Left colon (tissue), 2 donors: ENCODE measurements around the gene FOXL2. TPM values are rescaled to one million over a fixed set of nuclear protein-coding genes. Genes with fewer than 3 reads are reported as not detected.

ENCODE experiments used
- ATAC-seq: fragments of 200-7000 bp; cut with Tn5 transposase; one replicate; pipeline ENCODE4 v1.9.1; 2020; ENCODE audit warnings: mild to moderate bottlenecking, moderate library complexity
- DNase-seq, 2 donors: peaks; one replicate each; pipeline ENCODE4 v3.0.0-alpha.2; 2020
- intact Hi-C, 2 donors: fragments of 100-400 bp; cut with DNase I in 1 of 2; cut with micrococcal nuclease in 1 of 2; formaldehyde crosslinking; loops; one replicate each; pipeline versions ENCODE4 v1.11.2 to v1.14.0; 2022; cut with DNase I, micrococcal nuclease
- long read RNA-seq: library from polyadenylated mRNA; unstranded; transcript quantifications from one replicate; pipeline ENCODE4 v2.0.0, GENCODE V29; 2021
- total RNA-seq, 2 donors: library from RNA; stranded (reverse); fragmentation: NEBNext Ultra II Directional; extraction: Animal tissue kit (Norgen Biotek cat#: 25700); gene quantifications; one replicate each; pipeline ENCODE4 v1.2.1, GENCODE V29; 2021
- donor health status: DM: no; HTN: no; CAD: no.
- donor health status: DM: yes; HTN: yes; CAD: no.

The FOXL2 gene
- total RNA-seq: not detected
- long read RNA-seq: 0 reads

- peak; percentile 22 for ATAC-seq
- DNase-seq: peak in 1 of 2 donors; percentile 22
- intact Hi-C loops: no loop called here
Measured at GRCh38 chr3:138946663-138947494, at the start of gene FOXL2, which contains the start of gene FOXL2NB. Gene FOXL2, minus strand, starts transcription at chr3:138947137. Its CDS starts 415 bp downstream, at chr3:138946722. Gene FOXL2NB, plus strand, starts transcription at chr3:138947217. Its CDS starts 148 bp downstream, at chr3:138947365.

DNA sequence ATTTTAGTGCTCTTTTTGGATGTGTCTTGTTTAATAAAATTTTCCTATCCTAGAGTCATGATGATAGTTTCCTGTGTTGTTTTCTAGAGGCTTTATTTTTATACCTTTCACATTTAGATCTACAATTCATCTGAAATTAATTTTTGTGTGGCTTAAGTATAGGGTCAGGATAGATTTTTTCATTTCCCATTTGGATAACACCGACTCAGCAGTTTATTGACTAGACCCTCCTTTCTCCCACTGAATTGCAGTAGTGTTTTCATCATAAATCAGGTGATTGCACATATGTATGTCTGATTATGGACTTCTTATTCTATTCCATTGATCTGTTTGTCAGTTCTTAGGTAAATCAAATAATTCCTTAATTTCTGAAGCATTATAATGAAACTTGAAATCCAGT, 48.8 kb upstream of the FOXL2 start:
- no peak for DNase-seq
- ATAC-seq: no peak
- intact Hi-C loops: no loop called here

DNA sequence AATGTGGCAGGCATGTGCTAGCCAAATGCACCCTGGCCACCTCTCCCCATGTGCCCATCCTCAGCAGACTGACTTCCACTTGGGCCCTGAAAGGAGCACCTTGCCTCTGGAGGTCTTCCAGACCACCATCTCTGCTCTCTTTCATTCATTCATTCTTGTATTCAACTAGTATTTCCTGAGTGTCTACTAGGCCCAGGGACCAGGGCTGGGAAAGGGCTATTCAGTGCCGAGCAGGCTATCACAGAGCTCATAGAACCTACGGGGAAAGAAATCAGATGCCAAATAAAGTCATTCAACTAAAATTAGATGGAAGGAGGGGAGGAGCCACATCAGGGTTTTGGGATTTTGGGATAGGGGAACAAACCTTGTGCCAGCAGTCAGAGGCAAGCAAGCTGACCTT, 40.2 kb upstream of the FOXL2 start:
- DNase-seq (no peak), ATAC-seq (no peak)
- intact Hi-C loops: no loop called here

- ATAC-seq: no peak
- intact Hi-C loops: no loop called here
- no peak for DNase-seq
Measured at GRCh38 chr3:138985932-138986331, 39.0 kb upstream of the FOXL2 start.

DNA sequence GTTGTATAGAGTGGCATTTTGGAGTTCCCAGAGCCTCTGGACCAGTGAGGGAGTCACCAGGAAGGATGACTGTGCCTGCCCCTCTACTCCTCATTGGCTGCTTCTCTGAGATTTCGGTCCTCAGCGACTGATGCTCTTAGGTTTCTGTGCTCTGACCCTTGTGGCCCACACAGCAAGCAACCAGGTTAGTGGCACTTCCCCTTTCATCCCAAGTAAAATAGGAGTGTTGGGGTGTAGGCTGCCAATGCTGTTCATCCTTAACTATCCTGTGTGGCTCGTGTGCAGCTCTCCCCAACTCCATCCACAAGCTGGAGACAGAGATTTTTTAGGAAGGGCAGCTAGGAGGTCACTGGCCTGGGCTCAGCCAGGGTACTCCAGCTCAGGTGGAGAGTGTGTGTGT, 37.9 kb upstream of the FOXL2 start:
- DNase-seq (no peak), ATAC-seq (no peak)
- intact Hi-C loops: no loop called here

GRCh38 chr3:138976047-138976446, 29.1 kb upstream of the FOXL2 start:
- DNase-seq: no peak
- intact Hi-C loops: no loop called here
- ATAC-seq: no peak

- DNase-seq (no peak), ATAC-seq (no peak)
- intact Hi-C loops: no loop called here
Measured at GRCh38 chr3:138975351-138975750, 28.4 kb upstream of the FOXL2 start.

GRCh38 chr3:138974462-138974861, 27.5 kb upstream of the FOXL2 start:
- ATAC-seq: peak; percentile 70
- intact Hi-C loops: no loop called here
- DNase-seq: peak in 1 of 2 donors; percentile 21

- ATAC-seq: no peak
- intact Hi-C loops: no loop called here
- no peak for DNase-seq
Measured at GRCh38 chr3:138972941-138973340, 26.0 kb upstream of the FOXL2 start.

DNA sequence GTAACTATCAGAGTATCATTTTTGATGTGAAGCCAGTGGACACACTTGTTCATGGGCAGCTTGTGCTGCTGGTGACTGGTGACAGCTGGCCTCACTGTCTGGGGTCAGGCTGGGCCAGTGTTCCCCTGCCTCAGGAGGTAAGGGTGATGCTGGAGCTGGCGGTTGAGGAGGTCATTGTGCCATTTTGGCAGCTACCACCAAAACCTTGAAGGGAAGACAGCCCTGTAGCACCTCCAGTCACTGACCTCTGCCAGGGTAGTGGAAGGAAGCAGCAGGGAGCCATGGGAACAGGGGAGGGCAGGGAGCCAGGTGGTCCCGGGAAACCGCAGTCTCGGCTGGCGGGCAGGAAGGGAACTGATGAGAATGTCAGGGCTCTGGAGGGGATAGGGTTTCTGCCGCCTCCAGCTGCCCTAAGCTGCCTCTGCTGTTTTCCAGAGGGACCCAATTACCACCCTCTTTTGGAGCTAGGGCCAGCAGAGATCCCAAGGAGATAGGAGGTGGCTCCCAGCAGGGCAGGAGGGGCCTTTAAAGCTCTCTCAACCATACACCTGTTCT, 24.9 kb upstream of the FOXL2 start:
- no peak for ATAC-seq
- no peak for DNase-seq
- intact Hi-C loops: no loop called here

GRCh38 chr3:138964923-138965322, 18.0 kb upstream of the FOXL2 start:
- ATAC-seq (no peak), DNase-seq (no peak)
- intact Hi-C loops: no loop called here

GRCh38 chr3:138964264-138964663, 17.3 kb upstream of the FOXL2 start:
- intact Hi-C loops: no loop called here

GRCh38 chr3:138962854-138963560, 16.1 kb upstream of the FOXL2 start:
- DNase-seq (no peak), ATAC-seq (no peak)
- intact Hi-C loops: no loop called here

More at GRCh38 chr3:138964264-138964663, 17.3 kb upstream of the FOXL2 start:
- ATAC-seq (no peak), DNase-seq (no peak)

GRCh38 chr3:138960417-138960852, 13.5 kb upstream of the FOXL2 start:
- intact Hi-C loops: no loop called here
- DNase-seq (no peak), ATAC-seq (no peak)

- ATAC-seq: no peak
- intact Hi-C loops: no loop called here
Measured at GRCh38 chr3:138950701-138951100, 3.8 kb upstream of the FOXL2 start.

GRCh38 chr3:138950006-138950644, 3.2 kb upstream of the FOXL2 start:
- peak in 1 of 2 donors; percentile 13 for DNase-seq
- intact Hi-C loops: no loop called here

More at GRCh38 chr3:138950701-138951100, 3.8 kb upstream of the FOXL2 start:
- no peak for DNase-seq

GRCh38 chr3:138949445-138950005, 2.6 kb upstream of the FOXL2 start:
- ATAC-seq (no peak), DNase-seq (no peak)
- intact Hi-C loops: no loop called here

More at GRCh38 chr3:138950006-138950644, 3.2 kb upstream of the FOXL2 start:
- ATAC-seq: peak; percentile 35

DNA sequence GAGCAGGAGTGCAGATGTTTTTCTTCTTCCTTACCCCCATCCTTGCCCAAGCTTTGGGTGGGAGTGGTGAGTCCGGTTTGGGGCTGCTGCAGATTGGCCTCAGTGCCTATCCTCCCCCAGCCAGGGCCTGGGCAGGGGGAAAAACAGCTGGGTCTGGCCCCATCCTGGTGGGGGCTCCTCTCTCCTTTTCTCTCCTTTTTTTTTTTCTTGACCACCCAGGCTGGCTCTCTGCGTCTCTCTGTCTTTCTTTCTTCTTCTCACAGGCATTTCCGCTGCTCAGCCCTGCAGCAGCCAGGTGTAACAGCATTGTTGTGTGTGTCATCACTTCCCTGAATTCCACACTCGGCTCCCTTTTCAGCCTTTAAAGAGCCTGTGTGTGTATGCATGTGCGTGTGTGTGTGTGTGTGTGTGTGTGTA, 2.1 kb upstream of the FOXL2 start:
- DNase-seq (no peak), ATAC-seq (no peak)
- intact Hi-C loops: no loop called here
